RPMI7951 (cell line): ENCODE results near the gene HTR6. TPM values are rescaled to one million over a fixed set of nuclear protein-coding genes. Genes with fewer than 3 reads are reported as not detected.

Experiments used
- DNase-seq: peaks from one replicate; pipeline ENCODE4 v3.0.0-alpha.2; 2012; ENCODE audit warnings: low read depth
- total RNA-seq: library from RNA; depleted of rRNA; stranded (reverse); fragments of >200 nt; shearing (Covaris generic); gene quantifications from 2 replicates; pipeline ENCODE4 v1.2.3, GENCODE V29; 2014; rRNA removed

Gene HTR6
- total RNA-seq, 1 experiment from 2014 or later = not detected

- no peak for DNase-seq
These were observed 56.3 kb downstream of the HTR6 start for GRCh38 chr1:19720973-19721372.

- no peak for DNase-seq
These were observed 59.2 kb downstream of the HTR6 start for GRCh38 chr1:19723874-19724273.

- DNase-seq = no peak
These were observed 60.9 kb downstream of the HTR6 start for GRCh38 chr1:19725606-19726005.

GRCh38 chr1:19728413-19729145 lies 63.9 kb downstream of the HTR6 start:
- no peak for DNase-seq

GRCh38 chr1:19730232-19730631 lies 65.6 kb downstream of the HTR6 start:
- DNase-seq = no peak

Other genes with a start within 250 kb of the HTR6 start
- gene CAPZB, start 179.3 kb upstream of the HTR6 start, total RNA-seq = 324 and 335 TPM in 2 replicates
- 221 and 222 TPM in 2 replicates for gene NBL1, start 20.6 kb upstream of the HTR6 start, total RNA-seq
- gene TMCO4, start 135.0 kb downstream of the HTR6 start, total RNA-seq = 7.9 and 13.2 TPM in 2 replicates
- gene RNF186, start 150.4 kb downstream of the HTR6 start, total RNA-seq = not detected in 2 replicates
- 3.1 and 4.3 TPM in 2 replicates for gene OTUD3, start 217.5 kb downstream of the HTR6 start, total RNA-seq